ENCODE data around the gene CTIF.

DNA sequence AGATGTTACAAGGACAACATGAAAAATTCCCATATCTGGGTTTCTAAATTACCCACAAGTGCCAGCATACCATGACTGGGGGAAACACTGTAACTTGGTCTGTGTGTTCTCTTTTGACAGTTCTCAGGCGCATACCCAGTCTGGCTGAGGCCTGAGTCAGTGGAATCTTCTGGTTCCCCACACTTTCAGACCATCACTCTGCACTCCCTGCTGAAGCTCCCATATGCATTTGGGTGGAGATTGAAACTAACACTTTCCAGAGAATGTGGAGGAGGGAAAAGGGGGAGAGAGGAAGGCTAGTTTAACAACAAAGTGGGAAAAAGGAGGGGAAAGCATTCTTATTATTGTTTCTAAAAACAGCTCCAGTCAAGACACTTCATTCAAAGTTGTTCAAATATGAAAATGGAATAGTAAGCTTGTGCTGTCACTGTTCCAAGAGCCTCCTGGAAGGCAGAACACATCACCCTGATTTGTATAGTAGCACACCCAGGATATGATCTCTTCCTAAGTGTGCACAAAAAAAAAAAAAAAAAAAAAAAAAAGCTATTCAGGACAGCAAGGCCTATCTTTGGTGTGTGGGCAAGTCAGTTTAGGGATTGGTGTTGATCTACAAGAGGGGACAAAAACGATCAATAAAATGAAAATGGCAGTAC lies 48.1 kb upstream of the CTIF start:
- TF ChIP-seq, protein P1, sequence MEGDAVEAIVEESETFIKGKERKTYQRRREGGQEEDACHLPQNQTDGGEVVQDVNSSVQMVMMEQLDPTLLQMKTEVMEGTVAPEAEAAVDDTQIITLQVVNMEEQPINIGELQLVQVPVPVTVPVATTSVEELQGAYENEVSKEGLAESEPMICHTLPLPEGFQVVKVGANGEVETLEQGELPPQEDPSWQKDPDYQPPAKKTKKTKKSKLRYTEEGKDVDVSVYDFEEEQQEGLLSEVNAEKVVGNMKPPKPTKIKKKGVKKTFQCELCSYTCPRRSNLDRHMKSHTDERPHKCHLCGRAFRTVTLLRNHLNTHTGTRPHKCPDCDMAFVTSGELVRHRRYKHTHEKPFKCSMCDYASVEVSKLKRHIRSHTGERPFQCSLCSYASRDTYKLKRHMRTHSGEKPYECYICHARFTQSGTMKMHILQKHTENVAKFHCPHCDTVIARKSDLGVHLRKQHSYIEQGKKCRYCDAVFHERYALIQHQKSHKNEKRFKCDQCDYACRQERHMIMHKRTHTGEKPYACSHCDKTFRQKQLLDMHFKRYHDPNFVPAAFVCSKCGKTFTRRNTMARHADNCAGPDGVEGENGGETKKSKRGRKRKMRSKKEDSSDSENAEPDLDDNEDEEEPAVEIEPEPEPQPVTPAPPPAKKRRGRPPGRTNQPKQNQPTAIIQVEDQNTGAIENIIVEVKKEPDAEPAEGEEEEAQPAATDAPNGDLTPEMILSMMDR (conservative IDR thresholded peaks at IDR 0.05; ENCODE audit: low read length) = no peak
- TF ChIP-seq EZH2phosphoT487 (IDR thresholded peaks at IDR 0.05; ENCODE audit: borderline replicate concordance, low read depth, low read length) = no peak

Measured in OCI-LY7 (cell line).